ENCODE results near the gene SYT9.

SYT9 gene

GRCh38 chr11:7251836-7252682 is at the start of gene SYT9:
Gene SYT9, plus strand, starts transcription at chr11:7251904. Its CDS starts 283 bp downstream, at chr11:7252187.
- H3K4me3 ChIP-seq (ENCODE audit: low read depth, low read length), result peak within 1 kb of the TSS; percentile 52
- peak; percentile 24 for DNase-seq (ENCODE audit: low read depth)
- no peak for TF ChIP-seq CTCF (conservative IDR thresholded peaks at IDR 0.05; ENCODE audit: low read depth, low read length)

GRCh38 chr11:7202412-7202811 is 49.3 kb upstream of the SYT9 start:
- H3K4me3 ChIP-seq (ENCODE audit: low read depth, low read length), result no peak overlapping the region
- DNase-seq (ENCODE audit: low read depth), result no peak
- no peak for TF ChIP-seq CTCF (conservative IDR thresholded peaks at IDR 0.05; ENCODE audit: low read depth, low read length)

- H3K4me3 ChIP-seq (ENCODE audit: low read depth, low read length), result no peak overlapping the region
- DNase-seq (ENCODE audit: low read depth), result peak; percentile 61
- TF ChIP-seq CTCF (conservative IDR thresholded peaks at IDR 0.05; ENCODE audit: low read depth, low read length), result no peak
These were observed 46.9 kb upstream of the SYT9 start for GRCh38 chr11:7204778-7205177.

GRCh38 chr11:7208391-7208790 is 43.3 kb upstream of the SYT9 start:
- no peak for TF ChIP-seq CTCF (conservative IDR thresholded peaks at IDR 0.05; ENCODE audit: low read depth, low read length)
- DNase-seq (ENCODE audit: low read depth), result no peak
- H3K4me3 ChIP-seq (ENCODE audit: low read depth, low read length), result no peak overlapping the region

GRCh38 chr11:7219491-7219890 is 32.2 kb upstream of the SYT9 start:
- DNase-seq (ENCODE audit: low read depth), result no peak
- no peak for TF ChIP-seq CTCF (conservative IDR thresholded peaks at IDR 0.05; ENCODE audit: low read depth, low read length)
- H3K4me3 ChIP-seq (ENCODE audit: low read depth, low read length), result no peak overlapping the region

GRCh38 chr11:7220636-7221035 is 31.1 kb upstream of the SYT9 start:
- no peak overlapping the region for H3K4me3 ChIP-seq (ENCODE audit: low read depth, low read length)
- no peak for DNase-seq (ENCODE audit: low read depth)
- TF ChIP-seq CTCF (conservative IDR thresholded peaks at IDR 0.05; ENCODE audit: low read depth, low read length), result no peak

GRCh38 chr11:7222619-7223018 is 29.1 kb upstream of the SYT9 start:
- no peak for TF ChIP-seq CTCF (conservative IDR thresholded peaks at IDR 0.05; ENCODE audit: low read depth, low read length)
- no peak for DNase-seq (ENCODE audit: low read depth)
- H3K4me3 ChIP-seq (ENCODE audit: low read depth, low read length), result no peak overlapping the region

Data from choroid plexus epithelial cell (primary cell).